ENCODE results near the gene PRPF40B. TPM values are rescaled to one million over a fixed set of nuclear protein-coding genes. Genes with fewer than 3 reads are reported as not detected.

The PRPF40B gene
- total and polyA plus RNA-seq, 2 donors from 2014 or later = 20.1 to 33.3 TPM

DNA sequence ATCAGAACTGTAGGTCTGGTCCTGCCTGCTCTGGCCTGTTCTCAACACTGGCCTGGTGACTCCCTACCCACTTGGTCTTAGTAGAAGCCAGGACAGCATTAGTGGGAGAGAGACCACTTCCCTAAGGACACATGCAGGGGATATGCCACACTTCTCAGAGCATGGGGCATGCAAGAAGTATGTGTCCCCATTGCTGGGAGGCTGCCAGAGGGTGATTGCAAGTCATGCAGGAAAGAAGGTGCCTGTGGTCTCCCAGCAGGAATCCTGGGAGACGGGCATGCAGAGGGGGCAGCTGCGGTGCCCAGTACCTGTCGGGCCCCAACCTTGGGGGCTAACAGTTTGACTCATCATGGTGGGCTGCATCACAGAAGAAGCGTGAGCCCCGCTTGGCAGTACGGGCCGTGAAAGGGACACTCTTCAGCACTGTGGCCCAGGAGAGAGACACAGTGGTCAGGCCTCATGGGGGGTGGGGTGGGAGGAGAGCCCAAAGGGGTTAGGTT is 23.0 kb downstream of the PRPF40B start:
- TF ChIP-seq CTCF (IDR thresholded peaks at IDR 0.05; ENCODE audit: borderline replicate concordance, extremely low read depth, insufficient read depth) = no peak
- no peaks in the 10 kb centered on the region for H3K9me3 ChIP-seq (ENCODE audit: control insufficient read depth in 2 of 3, insufficient read depth in 1 of 3, low read length in 3 of 3)
- intact Hi-C loops (cut with DNase I) = no loop called here
- no peak overlapping the region for H3K4me3 ChIP-seq (ENCODE audit: low read length in 3 of 3)
- H3K36me3 ChIP-seq (ENCODE audit: control insufficient read depth in 2 of 3, insufficient read depth in 3 of 3, low read length in 3 of 3) = peaks cover 0 to 19% (median 18%) of the 10 kb centered on the region in 3 donors
- FAIRE-seq = no peak
- peak in 1 of 5 donors; percentile 63 for DNase-seq
- no peaks in the 10 kb centered on the region for H3K27me3 ChIP-seq (ENCODE audit: control insufficient read depth, insufficient read depth, low read length)
- H3K9ac ChIP-seq (ENCODE audit: low read length in 3 of 3) = no peak overlapping the region
- no peak overlapping the region for H3K27ac ChIP-seq (ENCODE audit: low read depth in 2 of 2, low read length in 2 of 2)
- H3K4me1 ChIP-seq (ENCODE audit: control insufficient read depth in 2 of 3, insufficient read depth in 2 of 3, low read depth in 1 of 3, low read length in 3 of 3) = peaks cover 2 to 23% (median 3%) of the 10 kb centered on the region in 3 donors

DNA sequence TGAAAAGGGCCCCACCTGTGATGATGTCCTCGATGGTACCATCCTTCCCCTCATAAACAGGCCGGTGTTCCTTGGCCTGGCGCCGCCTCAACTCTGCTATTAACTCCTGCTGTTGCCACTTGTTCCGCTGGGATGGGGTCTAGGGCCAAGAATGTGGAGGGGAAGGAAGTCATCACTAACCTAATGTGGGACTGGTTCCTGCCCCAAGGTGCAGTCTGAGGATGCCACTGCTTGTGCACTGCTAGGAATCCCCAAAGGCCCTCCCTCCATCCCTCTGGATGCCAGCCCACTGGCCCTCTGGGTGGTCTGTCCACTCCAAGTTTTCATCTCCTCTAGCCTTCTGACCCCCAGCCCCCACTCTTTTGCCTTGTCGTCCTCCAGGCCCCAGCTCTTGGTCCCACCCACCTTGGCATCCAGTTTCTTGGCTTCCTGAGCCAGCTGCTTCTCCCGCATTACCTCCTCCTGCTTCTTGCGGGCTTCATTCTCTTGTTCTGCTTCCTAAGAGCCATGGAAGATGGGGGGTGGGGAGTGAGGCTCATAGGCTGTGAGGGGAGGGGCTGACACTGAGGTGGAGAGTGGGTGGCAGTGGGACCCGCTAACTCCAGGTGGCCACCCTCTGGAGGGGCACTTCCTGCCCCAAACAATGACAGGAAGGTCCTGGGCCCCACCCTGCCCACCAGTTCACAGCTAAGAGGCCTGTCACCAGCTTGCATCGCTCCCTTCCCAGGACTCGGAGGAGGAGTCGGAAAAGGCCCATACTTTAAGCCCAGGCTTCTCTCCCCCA is 23.7 kb downstream of the PRPF40B start:
- TF ChIP-seq CTCF (IDR thresholded peaks at IDR 0.05; ENCODE audit: borderline replicate concordance, extremely low read depth, insufficient read depth) = no peak
- FAIRE-seq (no peak), DNase-seq (peak in 2 of 5 donors; percentile 28 to 65)
- no peaks in the 10 kb centered on the region for H3K27me3 ChIP-seq (ENCODE audit: control insufficient read depth, insufficient read depth, low read length)
- intact Hi-C loops (cut with DNase I) = no loop called here
- H3K27ac ChIP-seq (ENCODE audit: low read depth in 2 of 2, low read length in 2 of 2) = peak overlapping the region in 1 of 2 donors; percentile 44
- no peak overlapping the region for H3K4me3 ChIP-seq (ENCODE audit: low read length in 3 of 3)
- peaks cover 0 to 18% (median 18%) of the 10 kb centered on the region in 3 donors for H3K36me3 ChIP-seq (ENCODE audit: control insufficient read depth in 2 of 3, insufficient read depth in 3 of 3, low read length in 3 of 3)
- H3K4me1 ChIP-seq (ENCODE audit: control insufficient read depth in 2 of 3, insufficient read depth in 2 of 3, low read depth in 1 of 3, low read length in 3 of 3) = peaks cover 2 to 23% (median 3%) of the 10 kb centered on the region in 3 donors
- no peaks in the 10 kb centered on the region for H3K9me3 ChIP-seq (ENCODE audit: control insufficient read depth in 2 of 3, insufficient read depth in 1 of 3, low read length in 3 of 3)
- no peak overlapping the region for H3K9ac ChIP-seq (ENCODE audit: low read length in 3 of 3)

GRCh38 chr12:49647827-49648711 is 24.7 kb downstream of the PRPF40B start:
- H3K4me3 ChIP-seq (ENCODE audit: low read length in 3 of 3) = no peak overlapping the region
- peaks cover 2 to 23% (median 3%) of the 10 kb centered on the region in 3 donors for H3K4me1 ChIP-seq (ENCODE audit: control insufficient read depth in 2 of 3, insufficient read depth in 2 of 3, low read depth in 1 of 3, low read length in 3 of 3)

More at GRCh38 chr12:49647827-49648711, 24.7 kb downstream of the PRPF40B start:
- peak overlapping the region in 1 of 2 donors; percentile 43 for H3K27ac ChIP-seq (ENCODE audit: low read depth in 2 of 2, low read length in 2 of 2)
- DNase-seq (peak in 1 of 5 donors; percentile 72), FAIRE-seq (no peak)
- no peaks in the 10 kb centered on the region for H3K27me3 ChIP-seq (ENCODE audit: control insufficient read depth, insufficient read depth, low read length)
- no peaks in the 10 kb centered on the region for H3K9me3 ChIP-seq (ENCODE audit: control insufficient read depth in 2 of 3, insufficient read depth in 1 of 3, low read length in 3 of 3)
- H3K9ac ChIP-seq (ENCODE audit: low read length in 3 of 3) = peak overlapping the region in 1 of 3 donors; percentile 24
- peaks cover 0 to 16% (median 10%) of the 10 kb centered on the region in 3 donors for H3K36me3 ChIP-seq (ENCODE audit: control insufficient read depth in 2 of 3, insufficient read depth in 3 of 3, low read length in 3 of 3)
- no peak for TF ChIP-seq CTCF (IDR thresholded peaks at IDR 0.05; ENCODE audit: borderline replicate concordance, extremely low read depth, insufficient read depth)
- intact Hi-C loops (cut with DNase I) = no loop called here

Data from kidney (tissue), 14 donors.